ENCODE results near the gene USP34.

DNA sequence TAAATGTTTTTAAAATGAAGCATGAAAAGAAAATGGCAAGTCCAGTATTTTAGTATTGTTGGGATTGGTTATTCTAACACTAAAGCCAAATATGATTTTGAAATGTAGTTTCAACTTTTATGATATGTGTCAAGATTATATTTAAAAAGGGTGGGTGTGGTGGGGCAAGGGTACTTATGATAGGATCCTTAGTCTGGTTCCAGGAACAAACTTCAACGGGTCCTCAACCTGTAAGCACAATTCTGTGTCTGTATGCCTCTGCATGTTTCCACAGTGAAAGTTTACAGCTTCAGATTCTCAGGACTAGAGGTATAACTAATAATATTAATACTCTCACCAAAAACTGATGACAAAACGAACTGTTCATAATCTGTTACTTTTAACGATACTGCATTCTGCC, 5.8 kb downstream of the USP34 start:
- TF ChIP-seq, protein P1, sequence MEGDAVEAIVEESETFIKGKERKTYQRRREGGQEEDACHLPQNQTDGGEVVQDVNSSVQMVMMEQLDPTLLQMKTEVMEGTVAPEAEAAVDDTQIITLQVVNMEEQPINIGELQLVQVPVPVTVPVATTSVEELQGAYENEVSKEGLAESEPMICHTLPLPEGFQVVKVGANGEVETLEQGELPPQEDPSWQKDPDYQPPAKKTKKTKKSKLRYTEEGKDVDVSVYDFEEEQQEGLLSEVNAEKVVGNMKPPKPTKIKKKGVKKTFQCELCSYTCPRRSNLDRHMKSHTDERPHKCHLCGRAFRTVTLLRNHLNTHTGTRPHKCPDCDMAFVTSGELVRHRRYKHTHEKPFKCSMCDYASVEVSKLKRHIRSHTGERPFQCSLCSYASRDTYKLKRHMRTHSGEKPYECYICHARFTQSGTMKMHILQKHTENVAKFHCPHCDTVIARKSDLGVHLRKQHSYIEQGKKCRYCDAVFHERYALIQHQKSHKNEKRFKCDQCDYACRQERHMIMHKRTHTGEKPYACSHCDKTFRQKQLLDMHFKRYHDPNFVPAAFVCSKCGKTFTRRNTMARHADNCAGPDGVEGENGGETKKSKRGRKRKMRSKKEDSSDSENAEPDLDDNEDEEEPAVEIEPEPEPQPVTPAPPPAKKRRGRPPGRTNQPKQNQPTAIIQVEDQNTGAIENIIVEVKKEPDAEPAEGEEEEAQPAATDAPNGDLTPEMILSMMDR (IDR thresholded peaks at IDR 0.05; ENCODE audit: insufficient read depth, low read length, poor library complexity, severe bottlenecking): no peak
- TF ChIP-seq EZH2phosphoT487 (conservative IDR thresholded peaks at IDR 0.05; ENCODE audit: low read length): no peak

Measured in SU-DHL-6 (cell line).